Measurements from ENCODE around the gene VSTM1. TPM values are rescaled to one million over a fixed set of nuclear protein-coding genes. Genes with fewer than 3 reads are reported as not detected.

Gene VSTM1
- total RNA-seq, 2 donors from 2014 or later: not detected

DNA sequence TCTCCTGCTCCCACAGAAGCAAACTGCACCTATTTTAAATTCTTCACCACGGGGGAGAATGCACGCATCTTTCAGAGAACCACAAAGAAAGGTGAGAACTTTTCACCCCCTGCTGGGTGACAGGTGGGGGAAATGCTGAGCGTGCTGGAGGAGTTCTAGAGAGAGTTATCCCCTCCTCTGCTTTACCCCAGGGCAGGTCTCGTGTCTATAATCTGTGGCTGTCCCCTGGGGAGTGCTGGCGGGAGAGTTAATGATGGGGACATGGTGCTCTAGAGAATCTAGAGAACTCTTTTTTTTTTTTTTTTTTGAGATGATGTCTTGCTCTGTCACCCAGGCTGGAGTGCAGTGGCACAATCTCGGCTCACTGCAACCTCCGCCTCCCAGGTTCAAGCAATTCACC is 65.5 kb downstream of the VSTM1 start:
- H3K9me3 ChIP-seq: no peaks in the 10 kb centered on the region
- ATAC-seq (no peak), DNase-seq (no peak)
- WGBS, 2 donors: 23 to 38% methylated on average over 7 of the region's 7 CpGs
- H3K27ac ChIP-seq: no peak overlapping the region
- H3K4me1 ChIP-seq: no peaks in the 10 kb centered on the region
- intact Hi-C loops (cut with DNase I): no loop called here
- no peaks in the 10 kb centered on the region for H3K36me3 ChIP-seq (replicated peaks in 1 of 2; ENCODE audit: insufficient read depth in 1 of 2, low read depth in 2 of 2)
- no peak overlapping the region for H3K4me3 ChIP-seq
- TF ChIP-seq, protein P1, sequence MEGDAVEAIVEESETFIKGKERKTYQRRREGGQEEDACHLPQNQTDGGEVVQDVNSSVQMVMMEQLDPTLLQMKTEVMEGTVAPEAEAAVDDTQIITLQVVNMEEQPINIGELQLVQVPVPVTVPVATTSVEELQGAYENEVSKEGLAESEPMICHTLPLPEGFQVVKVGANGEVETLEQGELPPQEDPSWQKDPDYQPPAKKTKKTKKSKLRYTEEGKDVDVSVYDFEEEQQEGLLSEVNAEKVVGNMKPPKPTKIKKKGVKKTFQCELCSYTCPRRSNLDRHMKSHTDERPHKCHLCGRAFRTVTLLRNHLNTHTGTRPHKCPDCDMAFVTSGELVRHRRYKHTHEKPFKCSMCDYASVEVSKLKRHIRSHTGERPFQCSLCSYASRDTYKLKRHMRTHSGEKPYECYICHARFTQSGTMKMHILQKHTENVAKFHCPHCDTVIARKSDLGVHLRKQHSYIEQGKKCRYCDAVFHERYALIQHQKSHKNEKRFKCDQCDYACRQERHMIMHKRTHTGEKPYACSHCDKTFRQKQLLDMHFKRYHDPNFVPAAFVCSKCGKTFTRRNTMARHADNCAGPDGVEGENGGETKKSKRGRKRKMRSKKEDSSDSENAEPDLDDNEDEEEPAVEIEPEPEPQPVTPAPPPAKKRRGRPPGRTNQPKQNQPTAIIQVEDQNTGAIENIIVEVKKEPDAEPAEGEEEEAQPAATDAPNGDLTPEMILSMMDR (IDR thresholded peaks at IDR 0.05): no peak
- TF ChIP-seq POLR2A (IDR thresholded peaks at IDR 0.05): no peak
- peaks cover 0 to 2% of the 10 kb centered on the region in 2 donors for H3K27me3 ChIP-seq

DNA sequence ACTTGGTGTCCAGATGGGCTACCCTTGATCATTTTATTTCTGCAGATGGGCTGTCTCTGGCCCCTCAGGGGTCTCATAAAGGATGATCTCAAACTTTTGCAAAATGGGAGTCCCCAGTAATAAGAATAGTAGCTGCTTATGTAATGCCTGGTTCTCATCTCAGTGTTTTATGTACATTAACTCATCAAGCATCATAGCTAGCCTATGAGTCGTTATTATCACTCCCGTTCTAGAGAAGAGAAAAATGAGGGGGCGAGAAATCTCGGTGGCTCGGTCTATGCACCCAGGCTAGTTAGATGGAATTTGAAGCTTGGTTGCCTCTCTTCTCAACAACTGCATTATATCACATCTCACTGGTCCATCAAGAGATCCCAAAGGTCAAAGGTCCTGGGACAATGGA is 68.9 kb downstream of the VSTM1 start:
- 64 to 72% methylated on average over 5 of the region's 5 CpGs for WGBS, 2 donors
- Histone ChIP-seq H3K27me3 (peaks cover 0 to 19% of the 10 kb centered on the region in 2 donors), H3K4me3 (no peak overlapping the region), H3K36me3 (replicated peaks in 1 of 2; ENCODE audit: insufficient read depth in 1 of 2, low read depth in 2 of 2) (no peaks in the 10 kb centered on the region), H3K27ac (no peak overlapping the region), H3K9me3 (no peaks in the 10 kb centered on the region), H3K4me1 (peaks cover 6% of the 10 kb centered on the region)
- TF ChIP-seq, protein P1 (IDR thresholded peaks at IDR 0.05): no peak
- no peak for TF ChIP-seq POLR2A (IDR thresholded peaks at IDR 0.05)
- intact Hi-C loops (cut with DNase I): no loop called here
- DNase-seq (no peak), ATAC-seq (no peak)

DNA sequence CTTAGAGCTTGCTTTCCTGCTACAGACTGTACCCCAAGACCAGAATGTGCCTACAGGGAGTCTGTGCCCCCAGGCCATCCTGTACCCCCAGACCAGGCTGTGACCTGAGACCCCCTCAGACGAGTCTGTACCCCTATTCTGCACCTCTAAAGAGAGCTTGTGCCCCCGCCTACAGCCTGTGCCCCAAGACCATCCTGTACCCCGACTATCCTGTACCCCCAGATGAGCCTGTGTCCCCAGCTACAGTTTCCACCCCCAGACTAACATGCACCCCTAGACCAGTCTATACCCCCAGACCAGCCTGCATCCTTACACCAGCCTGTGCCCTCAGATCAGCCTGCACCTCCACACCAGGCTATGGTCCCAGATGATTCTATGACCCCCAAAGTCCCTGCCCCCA is 70.2 kb downstream of the VSTM1 start:
- no peak for ATAC-seq
- Histone ChIP-seq H3K36me3 (replicated peaks in 1 of 2; ENCODE audit: insufficient read depth in 1 of 2, low read depth in 2 of 2) (no peaks in the 10 kb centered on the region), H3K4me3 (no peak overlapping the region), H3K27ac (no peak overlapping the region), H3K27me3 (peaks cover 0 to 19% of the 10 kb centered on the region in 2 donors), H3K9me3 (no peaks in the 10 kb centered on the region), H3K4me1 (peaks cover 6% of the 10 kb centered on the region)
- TF ChIP-seq, protein P1 (IDR thresholded peaks at IDR 0.05): no peak
- TF ChIP-seq POLR2A (IDR thresholded peaks at IDR 0.05): no peak
- intact Hi-C loops (cut with DNase I): no loop called here
- DNase-seq: no peak
- 10 to 52% methylated on average over 2 to 3 of the region's 3 CpGs for WGBS, 2 donors

DNA sequence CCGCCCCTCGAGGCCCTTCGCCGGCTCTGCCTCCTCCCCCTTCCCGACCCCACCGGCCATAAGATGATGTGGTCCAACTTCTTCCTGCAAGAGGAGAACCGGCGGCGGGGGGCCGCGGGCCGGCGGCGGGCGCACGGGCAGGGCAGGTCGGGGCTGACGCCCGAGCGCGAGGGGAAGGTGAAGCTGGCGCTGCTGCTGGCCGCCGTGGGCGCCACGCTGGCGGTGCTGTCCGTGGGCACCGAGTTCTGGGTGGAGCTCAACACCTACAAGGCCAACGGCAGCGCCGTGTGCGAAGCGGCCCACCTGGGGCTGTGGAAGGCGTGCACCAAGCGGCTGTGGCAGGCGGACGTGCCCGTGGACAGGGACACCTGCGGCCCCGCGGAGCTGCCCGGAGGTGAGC is 70.9 kb downstream of the VSTM1 start:
- TF ChIP-seq, protein P1 (IDR thresholded peaks at IDR 0.05): no peak
- TF ChIP-seq POLR2A (IDR thresholded peaks at IDR 0.05): no peak
- Histone ChIP-seq H3K9me3 (no peaks in the 10 kb centered on the region), H3K27ac (no peak overlapping the region), H3K4me1 (peaks cover 6% of the 10 kb centered on the region), H3K4me3 (no peak overlapping the region), H3K27me3 (peaks cover 0 to 19% of the 10 kb centered on the region in 2 donors), H3K36me3 (replicated peaks in 1 of 2; ENCODE audit: insufficient read depth in 1 of 2, low read depth in 2 of 2) (no peaks in the 10 kb centered on the region)
- DNase-seq (no peak), ATAC-seq (no peak)
- 15% methylated on average over 25 of the region's 43 CpGs; no CpG with 5 or more reads in 1 of the 2 donors for WGBS, 2 donors
- intact Hi-C loops (cut with DNase I): no loop called here

DNA sequence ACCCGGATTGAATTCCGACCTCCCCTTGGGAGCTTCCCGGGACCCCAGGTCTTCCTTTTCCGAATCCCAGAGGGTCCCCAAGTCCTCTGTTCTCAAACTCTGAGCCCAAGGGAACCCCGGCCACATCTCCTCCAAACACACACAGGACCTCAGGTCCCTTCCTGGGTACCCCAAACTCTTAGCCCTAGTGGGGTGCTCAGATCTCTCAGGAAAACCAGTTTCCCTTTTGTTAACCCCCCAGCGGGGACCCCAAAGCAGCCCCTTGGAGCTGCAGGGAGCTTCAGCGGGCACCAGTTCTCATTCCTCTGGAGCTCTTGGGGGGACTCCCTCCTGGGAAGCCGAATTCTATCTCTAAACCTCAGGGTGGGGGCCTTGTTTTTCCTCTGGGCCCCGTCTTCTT is 71.5 kb downstream of the VSTM1 start:
- WGBS, 2 donors: 65 to 72% methylated on average over 9 of the region's 9 CpGs
- TF ChIP-seq, protein P1 (IDR thresholded peaks at IDR 0.05): no peak
- no peak for TF ChIP-seq POLR2A (IDR thresholded peaks at IDR 0.05)
- H3K4me1 ChIP-seq: peaks cover 6% of the 10 kb centered on the region
- H3K27ac ChIP-seq: no peak overlapping the region
- no peaks in the 10 kb centered on the region for H3K9me3 ChIP-seq
- ATAC-seq (no peak), DNase-seq (no peak)
- H3K4me3 ChIP-seq: no peak overlapping the region
- H3K36me3 ChIP-seq (replicated peaks in 1 of 2; ENCODE audit: insufficient read depth in 1 of 2, low read depth in 2 of 2): no peaks in the 10 kb centered on the region
- peaks cover 0 to 19% of the 10 kb centered on the region in 2 donors for H3K27me3 ChIP-seq
- intact Hi-C loops (cut with DNase I): no loop called here
